ENCODE results near the gene URAD.
"Not testable (repeated sequence)": the region's sequence is repeated elsewhere in the genome, so short reads cannot be mapped to it uniquely, and the experiment has no call there.

The URAD gene

GRCh38 chr13:27970382-27971235 is 17.9 kb downstream of the URAD start:
- DNase-seq (ENCODE audit: low spot score) = no peak

GRCh38 chr13:27969866-27970229 is 18.6 kb downstream of the URAD start:
- no peak for DNase-seq (ENCODE audit: low spot score)

- DNase-seq (ENCODE audit: low spot score) = peak; percentile 89
Observed at GRCh38 chr13:27969082-27969865, 19.2 kb downstream of the URAD start, which contains the start of gene CDX2. TSS of gene CDX2 (minus strand) at chr13:27969315. CDS start at chr13:27969006, 309 bp downstream.

GRCh38 chr13:27968316-27969081 is 20.0 kb downstream of the URAD start:
- DNase-seq (ENCODE audit: low spot score) = no peak

GRCh38 chr13:27967736-27968315 is 20.7 kb downstream of the URAD start:
- DNase-seq (ENCODE audit: low spot score) = no peak

- DNase-seq (ENCODE audit: low spot score) = no peak
Observed at GRCh38 chr13:27967203-27967735, 21.2 kb downstream of the URAD start.

GRCh38 chr13:27966641-27967202 is 21.8 kb downstream of the URAD start:
- no peak for DNase-seq (ENCODE audit: low spot score)

GRCh38 chr13:27965740-27966640 is 22.5 kb downstream of the URAD start:
- DNase-seq (ENCODE audit: low spot score) = no peak

GRCh38 chr13:27965343-27965739 is 23.2 kb downstream of the URAD start:
- DNase-seq (ENCODE audit: low spot score) = no peak

- no peak for DNase-seq (ENCODE audit: low spot score)
Observed at GRCh38 chr13:27964741-27965323, 23.7 kb downstream of the URAD start.

- not testable (repeated sequence) for DNase-seq (ENCODE audit: low spot score)
Observed at GRCh38 chr13:27964206-27964605, 24.3 kb downstream of the URAD start.

- no peak for DNase-seq (ENCODE audit: low spot score)
Observed at GRCh38 chr13:27963491-27963890, 25.0 kb downstream of the URAD start.

GRCh38 chr13:27962982-27963381 is 25.5 kb downstream of the URAD start:
- DNase-seq (ENCODE audit: low spot score) = no peak

- DNase-seq (ENCODE audit: low spot score) = peak; percentile 61
Observed at GRCh38 chr13:27962128-27962841, 26.2 kb downstream of the URAD start.

- DNase-seq (ENCODE audit: low spot score) = no peak
Observed at GRCh38 chr13:27961227-27962085, 27.0 kb downstream of the URAD start.

GRCh38 chr13:27960362-27961226 is 27.9 kb downstream of the URAD start:
- peak; percentile 87 for DNase-seq (ENCODE audit: low spot score)

GRCh38 chr13:27959976-27960361 is 28.5 kb downstream of the URAD start:
- no peak for DNase-seq (ENCODE audit: low spot score)
